ENCODE data around the gene RASL10A. TPM values are rescaled to one million over a fixed set of nuclear protein-coding genes. Genes with fewer than 3 reads are reported as not detected.

The RASL10A gene
- total and polyA plus RNA-seq, 2 experiments from 2014 or later: 1.2 to 3.6 TPM

DNA sequence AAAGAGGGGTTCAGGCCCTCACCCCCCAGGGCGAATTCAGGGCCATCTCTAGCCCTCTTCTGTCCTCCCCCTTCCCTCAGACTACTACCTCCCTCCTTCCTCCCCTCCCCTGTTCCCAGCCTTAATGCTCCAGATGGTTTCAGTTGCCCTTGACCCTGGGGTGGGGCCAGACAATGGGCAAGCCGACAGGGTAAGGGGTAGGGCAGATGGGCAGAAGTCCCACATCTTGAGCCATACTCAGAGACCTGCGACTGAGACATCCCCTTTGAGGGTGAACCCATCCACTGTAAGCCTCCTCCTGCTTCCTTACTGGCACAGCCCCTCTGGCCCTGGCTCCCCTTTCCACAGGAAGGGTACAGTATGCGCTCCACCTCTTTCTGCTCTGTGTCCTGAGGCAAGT, 49.6 kb downstream of the RASL10A start:
- peaks cover 8% of the 10 kb centered on the region for H3K36me3 ChIP-seq
- H3K9me3 ChIP-seq (ENCODE audit: low read depth): no peaks in the 10 kb centered on the region
- TF ChIP-seq, protein P1, sequence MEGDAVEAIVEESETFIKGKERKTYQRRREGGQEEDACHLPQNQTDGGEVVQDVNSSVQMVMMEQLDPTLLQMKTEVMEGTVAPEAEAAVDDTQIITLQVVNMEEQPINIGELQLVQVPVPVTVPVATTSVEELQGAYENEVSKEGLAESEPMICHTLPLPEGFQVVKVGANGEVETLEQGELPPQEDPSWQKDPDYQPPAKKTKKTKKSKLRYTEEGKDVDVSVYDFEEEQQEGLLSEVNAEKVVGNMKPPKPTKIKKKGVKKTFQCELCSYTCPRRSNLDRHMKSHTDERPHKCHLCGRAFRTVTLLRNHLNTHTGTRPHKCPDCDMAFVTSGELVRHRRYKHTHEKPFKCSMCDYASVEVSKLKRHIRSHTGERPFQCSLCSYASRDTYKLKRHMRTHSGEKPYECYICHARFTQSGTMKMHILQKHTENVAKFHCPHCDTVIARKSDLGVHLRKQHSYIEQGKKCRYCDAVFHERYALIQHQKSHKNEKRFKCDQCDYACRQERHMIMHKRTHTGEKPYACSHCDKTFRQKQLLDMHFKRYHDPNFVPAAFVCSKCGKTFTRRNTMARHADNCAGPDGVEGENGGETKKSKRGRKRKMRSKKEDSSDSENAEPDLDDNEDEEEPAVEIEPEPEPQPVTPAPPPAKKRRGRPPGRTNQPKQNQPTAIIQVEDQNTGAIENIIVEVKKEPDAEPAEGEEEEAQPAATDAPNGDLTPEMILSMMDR (IDR thresholded peaks at IDR 0.05; ENCODE audit: low read depth, low read length): no peak
- no peaks in the 10 kb centered on the region for H3K27me3 ChIP-seq
- no peak overlapping the region for H3K27ac ChIP-seq
- no peak overlapping the region for H3K4me3 ChIP-seq
- no peak for DNase-seq (ENCODE audit: low read depth in 1 of 2, low spot score in 1 of 2)
- peaks cover 19% of the 10 kb centered on the region for H3K4me1 ChIP-seq (ENCODE audit: low read depth)

DNA sequence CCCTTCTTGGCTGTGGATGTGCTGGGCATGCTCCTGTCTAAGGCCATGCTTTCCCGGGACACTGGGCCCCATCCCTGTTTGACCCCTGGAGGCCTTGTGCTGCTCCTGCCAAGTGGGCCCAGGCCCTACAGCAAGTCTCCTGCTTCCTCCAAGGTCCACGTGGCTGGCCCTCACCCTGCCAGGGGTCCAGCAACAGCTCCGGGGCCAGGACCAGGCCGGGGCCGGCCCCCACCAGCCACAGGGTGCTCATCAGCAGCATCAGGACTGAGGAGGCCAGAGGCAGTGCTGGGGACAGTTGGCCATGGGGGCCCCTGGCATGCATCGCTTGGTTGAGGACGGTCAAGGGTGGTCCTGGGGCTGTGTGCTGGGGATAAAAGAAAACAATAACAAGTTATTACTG, 50.2 kb downstream of the RASL10A start:
- no peak for DNase-seq (ENCODE audit: low read depth in 1 of 2, low spot score in 1 of 2)
- Histone ChIP-seq H3K9me3 (ENCODE audit: low read depth) (no peaks in the 10 kb centered on the region), H3K36me3 (peaks cover 8% of the 10 kb centered on the region), H3K4me3 (no peak overlapping the region), H3K27me3 (no peaks in the 10 kb centered on the region), H3K4me1 (ENCODE audit: low read depth) (peaks cover 13% of the 10 kb centered on the region), H3K27ac (no peak overlapping the region)
- TF ChIP-seq, protein P1 (IDR thresholded peaks at IDR 0.05; ENCODE audit: low read depth, low read length): no peak

DNA sequence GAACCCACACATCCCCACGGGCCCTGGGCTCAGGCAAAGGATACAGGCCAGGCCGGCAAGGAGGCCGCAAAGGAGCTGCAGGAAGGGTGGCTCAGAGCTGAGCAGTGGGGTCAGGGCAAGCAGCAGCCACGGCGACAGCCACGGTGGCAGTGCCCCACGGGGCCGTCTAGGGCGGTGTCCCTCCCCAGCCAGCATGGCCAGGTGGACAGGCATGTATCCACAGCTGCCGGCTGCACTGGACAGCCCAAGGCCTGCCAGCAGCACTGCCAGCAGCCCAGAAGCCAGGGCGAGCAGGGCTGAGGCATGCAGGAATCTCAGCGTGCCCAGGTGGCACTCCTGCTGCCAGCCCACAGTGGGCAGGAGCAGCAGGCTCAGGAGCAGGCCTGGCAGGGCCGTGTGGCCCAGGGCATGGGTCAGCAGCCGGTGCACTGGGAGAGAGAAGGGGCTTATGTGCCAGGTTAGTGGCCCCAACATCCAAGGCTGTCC, 51.7 kb downstream of the RASL10A start:
- H3K27ac ChIP-seq: no peak overlapping the region
- TF ChIP-seq, protein P1 (IDR thresholded peaks at IDR 0.05; ENCODE audit: low read depth, low read length): no peak

More for the DNA sequence above, 51.7 kb downstream of the RASL10A start:
- H3K4me3 ChIP-seq: no peak overlapping the region
- peaks cover 5% of the 10 kb centered on the region for H3K4me1 ChIP-seq (ENCODE audit: low read depth)
- no peaks in the 10 kb centered on the region for H3K27me3 ChIP-seq
- no peak for DNase-seq (ENCODE audit: low read depth in 1 of 2, low spot score in 1 of 2)
- no peaks in the 10 kb centered on the region for H3K9me3 ChIP-seq (ENCODE audit: low read depth)
- H3K36me3 ChIP-seq: peaks cover 8% of the 10 kb centered on the region

Other genes starting within 250 kb of the RASL10A start
- 19.0 and 20.3 TPM in 2 replicates for gene KREMEN1, start 242.7 kb downstream of the RASL10A start, total RNA-seq
- 18.0 and 18.1 TPM in 2 replicates for gene KREMEN1, start 242.7 kb downstream of the RASL10A start, polyA plus RNA-seq
- 13.0 and 42.5 TPM in 2 replicates for gene EMID1, start 109.8 kb downstream of the RASL10A start, total RNA-seq
- 9.9 and 32.9 TPM in 2 replicates for gene EMID1, start 109.8 kb downstream of the RASL10A start, polyA plus RNA-seq
- gene RHBDD3, start 47.7 kb downstream of the RASL10A start, total RNA-seq: 88.6 and 102 TPM in 2 replicates
- gene RHBDD3, start 47.7 kb downstream of the RASL10A start, polyA plus RNA-seq: 80.4 and 83.7 TPM in 2 replicates
- gene EWSR1, start 47.4 kb downstream of the RASL10A start, total RNA-seq: 233 and 266 TPM in 2 replicates
- 328 and 349 TPM in 2 replicates for gene EWSR1, start 47.4 kb downstream of the RASL10A start, polyA plus RNA-seq
- gene GAS2L1, start 9.0 kb downstream of the RASL10A start, total RNA-seq: 14.3 and 17.3 TPM in 2 replicates
- gene GAS2L1, start 9.0 kb downstream of the RASL10A start, polyA plus RNA-seq: 21.0 and 25.0 TPM in 2 replicates
- 68.2 and 80.7 TPM in 2 replicates for gene AP1B1, start 72.9 kb upstream of the RASL10A start, total RNA-seq
- gene AP1B1, start 72.9 kb upstream of the RASL10A start, polyA plus RNA-seq: 55.1 and 67.4 TPM in 2 replicates
- gene RFPL1, start 122.9 kb upstream of the RASL10A start, total RNA-seq: not detected in 2 replicates
- 0.32 TPM in 1 of 2 replicates, not detected in the other for gene RFPL1, start 122.9 kb upstream of the RASL10A start, polyA plus RNA-seq
- 0.88 and 1.8 TPM in 2 replicates for gene NEFH, start 164.5 kb upstream of the RASL10A start, total RNA-seq
- 2.0 and 2.4 TPM in 2 replicates for gene NEFH, start 164.5 kb upstream of the RASL10A start, polyA plus RNA-seq
- 27.0 and 41.3 TPM in 2 replicates for gene THOC5, start 238.1 kb upstream of the RASL10A start, total RNA-seq
- gene THOC5, start 238.1 kb upstream of the RASL10A start, polyA plus RNA-seq: 30.4 and 31.4 TPM in 2 replicates

All from cardiac muscle cell (in vitro differentiated cells and primary cell).